HPDE6-E6E7 (cell line): ENCODE data around the gene AGTRAP.

Experiments used
- DNase-seq: peaks from one replicate; pipeline ENCODE4 v3.0.0; 2011; ENCODE audit warnings: missing footprints; ENCODE audit errors: extremely low spot score

The AGTRAP gene

GRCh38 chr1:11784256-11784992 is 48.5 kb downstream of the AGTRAP start:
- no peak for DNase-seq

GRCh38 chr1:11784993-11785769 is 49.2 kb downstream of the AGTRAP start:
- peak; percentile 54 for DNase-seq

DNA sequence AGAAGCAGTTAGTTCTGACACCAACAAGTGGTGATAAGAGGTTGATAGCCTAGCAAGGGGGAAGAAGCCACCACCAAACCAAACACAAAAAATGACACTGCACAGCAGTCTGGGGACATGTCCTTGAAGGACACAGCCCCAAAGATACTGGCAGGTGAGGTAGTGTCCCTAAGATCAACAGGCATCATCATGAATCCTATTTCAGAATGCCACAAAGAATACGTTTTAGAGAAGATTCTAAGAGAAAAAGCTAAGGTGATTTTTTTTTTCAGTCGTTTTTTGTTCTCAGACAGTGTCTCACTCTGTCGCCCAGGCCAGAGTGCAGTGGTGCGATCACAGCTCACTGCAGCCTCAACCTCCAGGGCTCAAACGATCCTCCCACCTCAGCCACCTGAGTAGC is 50.2 kb downstream of the AGTRAP start:
- DNase-seq = no peak

DNA sequence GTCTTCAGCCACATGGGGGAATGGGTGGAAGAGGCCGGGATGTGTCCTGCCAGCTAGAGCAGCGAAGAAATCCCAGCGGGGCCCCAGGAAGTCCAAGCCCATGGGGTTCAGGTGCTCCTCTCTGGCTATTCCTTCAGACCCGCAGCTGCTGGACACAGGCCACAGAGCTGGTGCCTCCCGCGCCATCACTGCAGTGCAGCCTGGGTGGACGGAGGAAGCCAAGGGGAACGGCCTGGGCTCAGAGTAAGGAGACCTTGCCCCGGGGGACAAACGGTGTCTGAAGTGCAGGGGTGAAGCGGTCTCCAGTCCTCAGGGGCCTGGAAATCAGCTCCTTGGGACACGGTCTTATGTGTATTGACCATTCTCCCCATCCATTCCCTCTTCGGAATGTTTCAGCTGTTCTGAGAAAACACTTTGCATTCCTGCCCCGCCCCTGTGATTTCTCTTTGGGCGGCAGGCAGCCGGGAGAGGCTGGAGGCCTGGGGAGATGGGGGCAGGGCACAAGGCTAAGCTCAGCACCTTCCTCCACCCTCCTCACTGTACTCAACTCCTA is 51.4 kb downstream of the AGTRAP start:
- no peak for DNase-seq

DNA sequence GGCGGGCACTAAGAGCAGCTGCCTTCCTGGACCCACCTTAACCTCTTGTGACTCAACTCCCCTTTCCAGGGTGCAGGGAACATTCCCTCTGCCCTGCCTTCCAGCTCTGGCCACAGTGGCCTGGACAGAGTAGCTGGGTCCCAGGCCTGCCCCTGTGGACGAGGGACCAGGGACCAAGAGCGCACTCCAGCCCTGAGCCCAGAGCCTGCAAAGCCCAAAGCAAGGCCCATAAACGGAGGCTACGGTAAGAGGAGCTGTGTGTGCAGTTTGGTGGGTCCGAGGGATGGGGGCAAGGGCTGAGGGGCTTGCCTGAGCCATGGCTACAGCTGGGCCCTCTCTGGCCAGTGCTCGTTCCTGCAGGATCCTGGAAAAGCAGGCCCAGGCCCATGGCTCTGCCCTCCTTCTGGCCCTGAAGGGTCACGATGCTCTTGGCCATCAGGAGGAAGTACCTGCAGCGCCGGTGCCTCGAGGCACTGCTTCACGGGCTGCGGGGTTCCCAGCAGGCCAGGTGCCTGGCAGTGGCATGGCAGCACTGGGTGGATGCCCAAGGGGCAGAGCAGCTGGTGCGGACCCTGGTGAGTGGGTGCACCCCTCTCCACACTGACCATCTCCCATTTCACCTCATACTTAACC is 52.0 kb downstream of the AGTRAP start:
- no peak for DNase-seq

DNA sequence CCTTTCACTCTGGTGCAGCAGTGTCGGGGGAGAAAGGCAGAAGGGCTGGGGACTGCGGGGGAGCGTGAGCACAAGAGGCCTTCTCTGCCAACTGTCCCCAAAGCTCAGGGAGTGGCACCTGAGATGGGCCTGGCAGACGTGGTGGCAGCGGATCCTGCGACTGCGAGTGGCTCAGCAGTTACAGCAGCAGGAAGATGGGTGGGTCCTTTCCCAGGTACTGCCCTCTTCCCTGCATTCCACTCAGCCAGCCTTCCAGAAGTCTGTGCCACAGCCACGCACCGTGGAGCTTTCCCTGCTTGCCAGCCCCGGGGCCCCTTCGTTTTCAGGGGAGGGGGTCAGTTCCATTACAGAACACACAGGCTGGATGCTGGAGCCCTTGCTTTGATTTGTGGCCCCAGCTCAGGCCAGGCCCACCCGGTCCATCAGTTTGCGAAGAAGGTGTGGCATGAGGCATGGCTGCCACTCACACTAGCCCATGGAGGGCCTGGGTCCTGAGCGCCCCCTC is 52.7 kb downstream of the AGTRAP start:
- DNase-seq = no peak

- no peak for DNase-seq
Observed at GRCh38 chr1:11789126-11790067, 53.5 kb downstream of the AGTRAP start.

DNA sequence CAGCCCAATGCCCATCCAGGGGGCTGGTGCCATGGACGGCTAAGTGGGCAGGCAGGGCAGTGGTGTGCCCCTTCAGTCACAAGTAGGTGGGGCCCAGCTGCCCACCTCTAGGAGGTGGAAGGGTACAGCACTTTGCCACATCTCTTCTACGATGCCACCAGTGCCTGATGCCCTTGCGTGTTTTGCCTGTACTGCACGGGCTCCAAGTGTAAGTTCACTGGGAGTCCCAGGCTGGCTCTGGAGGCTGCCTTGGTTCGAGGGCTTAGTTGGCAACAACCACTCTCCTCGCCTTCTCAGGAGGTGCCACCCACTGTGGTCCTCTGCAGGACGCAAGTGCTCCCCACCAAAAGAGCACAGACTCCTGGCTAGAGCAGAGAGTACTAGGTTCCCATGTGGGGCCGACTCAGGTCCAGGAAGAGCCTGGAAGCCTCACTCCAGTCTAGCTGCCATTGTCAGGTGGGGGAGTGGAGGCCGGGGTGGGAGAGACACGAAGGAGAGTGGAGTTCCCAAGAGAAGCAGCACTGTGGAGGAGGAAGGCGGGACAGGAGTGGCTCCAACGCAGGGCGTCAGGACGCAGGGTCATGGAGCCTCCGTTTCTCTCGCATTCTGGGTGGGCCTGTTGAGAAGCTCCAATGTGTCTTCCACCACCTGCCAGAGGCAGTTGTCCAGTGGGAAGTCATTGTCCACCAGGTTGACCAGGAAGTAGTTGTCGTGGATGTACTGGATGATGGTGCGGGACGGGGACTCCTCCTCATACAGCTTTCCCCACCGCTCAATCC is 54.4 kb downstream of the AGTRAP start:
- no peak for DNase-seq

DNA sequence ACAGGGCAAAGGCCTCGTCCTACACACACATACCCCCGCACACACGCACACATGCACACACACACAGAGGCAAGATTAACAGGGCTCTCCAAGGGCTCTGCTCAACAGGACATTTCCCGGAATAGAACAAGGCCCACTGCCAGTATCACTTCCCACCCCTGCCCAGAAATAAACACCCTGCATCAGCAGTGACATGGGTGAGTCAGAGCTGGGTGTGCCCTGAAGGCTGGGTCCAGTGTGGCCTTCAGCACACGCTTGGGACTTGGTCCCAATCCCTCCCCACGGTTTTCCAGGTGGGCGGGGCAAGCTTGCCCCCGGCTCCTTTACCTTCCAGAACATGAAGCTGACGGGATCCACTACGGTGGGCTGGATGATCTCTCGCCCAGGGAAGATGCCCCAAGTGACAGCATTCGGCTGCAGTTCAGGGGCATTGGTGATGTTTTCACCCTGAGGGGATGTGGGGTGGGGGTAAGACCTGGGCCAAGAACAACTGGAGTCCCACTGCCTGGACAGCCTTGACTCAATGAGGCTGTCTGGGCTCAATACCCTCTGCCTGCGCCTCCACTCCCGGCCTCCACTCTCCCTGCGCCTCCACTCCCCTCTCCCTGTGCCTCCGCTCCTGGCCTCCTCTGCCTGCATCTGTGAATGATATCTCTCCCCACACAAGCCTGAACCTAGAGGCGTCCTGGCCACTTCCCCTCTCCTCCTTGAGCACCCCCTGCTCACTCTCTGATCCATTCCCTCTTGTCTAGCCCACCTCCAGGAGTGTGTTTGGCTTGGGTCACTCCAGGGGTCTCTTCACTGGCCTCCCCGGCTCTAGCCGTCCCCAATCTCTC is 55.2 kb downstream of the AGTRAP start:
- DNase-seq = peak; percentile 74

GRCh38 chr1:11792106-11792505 is 56.2 kb downstream of the AGTRAP start:
- DNase-seq = no peak

GRCh38 chr1:11793819-11794218 is 57.9 kb downstream of the AGTRAP start:
- DNase-seq = no peak

- no peak for DNase-seq
Observed at GRCh38 chr1:11794446-11795237, 58.7 kb downstream of the AGTRAP start.

- DNase-seq = no peak
Observed at GRCh38 chr1:11795238-11795890, 59.4 kb downstream of the AGTRAP start.

DNA sequence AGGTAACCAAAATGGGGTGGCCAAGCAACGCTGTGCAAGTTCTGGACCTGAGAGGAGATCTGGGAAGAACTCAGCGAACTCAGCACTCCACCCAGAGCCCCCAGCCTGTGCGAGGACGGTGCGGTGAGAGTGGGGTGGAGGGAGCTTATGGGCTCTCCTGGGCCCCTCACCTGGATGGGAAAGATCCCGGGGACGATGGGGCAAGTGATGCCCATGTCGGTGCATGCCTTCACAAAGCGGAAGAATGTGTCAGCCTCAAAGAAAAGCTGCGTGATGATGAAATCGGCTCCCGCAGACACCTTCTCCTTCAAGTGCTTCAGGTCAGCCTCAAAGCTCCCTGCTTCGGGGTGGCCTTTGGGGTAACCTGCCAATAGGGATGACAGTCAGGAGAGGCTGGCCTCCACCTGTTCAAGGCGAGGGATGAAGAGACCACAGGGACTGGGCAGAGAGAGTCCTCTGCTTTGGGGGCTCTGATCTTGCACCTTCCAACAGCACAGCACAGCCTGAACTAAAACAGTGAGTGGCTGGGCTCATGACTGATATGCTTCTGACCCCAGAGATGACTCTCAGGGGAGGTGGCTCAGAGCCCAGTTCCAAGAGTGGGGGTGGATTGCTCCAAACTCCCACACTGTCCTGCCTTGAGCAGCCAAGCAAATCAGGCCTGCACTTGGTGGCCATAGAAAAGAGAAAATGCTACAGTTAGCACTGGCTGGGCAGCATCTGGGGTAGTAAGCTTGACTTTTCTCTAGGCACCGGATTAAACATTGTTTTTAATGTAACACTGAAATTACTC is 60.3 kb downstream of the AGTRAP start:
- no peak for DNase-seq

- no peak for DNase-seq
Observed at GRCh38 chr1:11797525-11798216, 61.7 kb downstream of the AGTRAP start.

DNA sequence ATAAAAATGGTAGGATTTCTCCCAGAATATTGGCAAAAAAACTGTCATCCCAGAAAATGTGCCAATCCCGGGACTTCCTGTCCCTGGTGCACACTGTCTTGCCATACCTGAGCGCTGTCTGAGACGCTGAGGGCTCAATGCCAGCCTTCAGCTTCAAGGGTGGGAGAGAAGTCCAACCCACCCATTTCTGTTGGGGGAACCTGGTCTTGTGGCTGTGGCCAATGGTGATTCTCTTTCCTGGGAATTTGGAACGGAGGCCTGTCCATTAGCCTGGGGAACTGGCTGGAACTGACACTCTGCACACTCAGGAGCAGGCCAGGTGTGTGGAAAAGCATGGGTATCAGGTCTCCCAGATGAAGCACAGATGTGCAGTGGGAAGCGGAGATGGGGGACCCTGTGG is 63.2 kb downstream of the AGTRAP start:
- no peak for DNase-seq

GRCh38 chr1:11799896-11800295 is 64.0 kb downstream of the AGTRAP start:
- DNase-seq = no peak
